Gastrocnemius medialis (tissue), 4 donors: Measurements from ENCODE around the gene XRN2. TPM values are rescaled to one million over a fixed set of nuclear protein-coding genes. Genes with fewer than 3 reads are reported as not detected.

Experiments used
- ATAC-seq, 2 donors: fragments of 150-250 bp; one replicate each; pipeline ENCODE4 v1.9.1; 2016
- DNase-seq, 2 donors: peaks; one replicate each; pipeline ENCODE4 v3.0.0-alpha.2; 2019
- H3K27ac ChIP-seq, 4 donors: fragments of 200-600 bp; sonication (generic); 1 replicate in 1 of 4; 2 replicates in 3 of 4; pipeline ENCODE4 v1.5.1; 2016 to 2018; ENCODE audit warnings: mild to moderate bottlenecking in 2 of 4, moderate library complexity in 1 of 4
- H3K27me3 ChIP-seq, 3 donors: fragments of 200-600 bp; sonication (generic) in 2 of 3; 1 replicate in 1 of 3; 2 replicates in 2 of 3; pipeline versions ENCODE4 v1.5.1 to v1.6.0; 2016 to 2019; ENCODE audit warnings: mild to moderate bottlenecking in 1 of 3, moderate library complexity in 1 of 3
- H3K36me3 ChIP-seq, 2 donors: fragments of 200-600 bp; sonication (generic) in 1 of 2; one replicate each; pipeline ENCODE4 v1.5.1; 2017 to 2018
- H3K4me1 ChIP-seq, 2 donors: fragments of 200-600 bp; sonication (generic) in 1 of 2; one replicate each; pipeline ENCODE4 v1.5.1; 2016 to 2017; ENCODE audit warnings: mild to moderate bottlenecking in 2 of 2
- H3K4me3 ChIP-seq, 4 donors: fragments of 200-600 bp; sonication (generic) in 3 of 4; 1 replicate in 1 of 4; 2 replicates in 3 of 4; pipeline ENCODE4 v1.5.1; 2016 to 2019; ENCODE audit warnings: mild to moderate bottlenecking in 2 of 4
- H3K9me3 ChIP-seq, 3 donors: fragments of 200-600 bp; sonication (generic) in 2 of 3; 1 replicate in 1 of 3; 2 replicates in 2 of 3; pipeline ENCODE4 v1.5.1; 2016 to 2019
- CTCF ChIP-seq, 5 experiments: fragments of 450-650 bp in 3 of 5; fragments of 200-600 bp in 2 of 5; sonication (generic) in 2 of 5; IDR thresholded peaks in 4 of 5; conservative IDR thresholded peaks in 1 of 5; 1 replicate in 4 of 5; 2 replicates in 1 of 5; pipeline ENCODE4 v1.5.1; 2016 to 2019; ENCODE audit warnings: antibody characterized with exemption in 5 of 5, mild to moderate bottlenecking in 3 of 5, moderate library complexity in 3 of 5
- POLR2A ChIP-seq, 2 donors: fragments of 450-650 bp; IDR thresholded peaks; one replicate each; pipeline ENCODE4 v1.6.1; 2017; ENCODE audit warnings: antibody characterized with exemption in 2 of 2, mild to moderate bottlenecking in 2 of 2, moderate library complexity in 2 of 2
- in situ Hi-C, 4 donors: fragments of 200-750 bp; cut with MboI; loops; one replicate each; pipeline versions ENCODE4 v1.15.0 to v1.8.0; 2017; ENCODE audit warnings: low sequenced_read_pairs in 4 of 4
- intact Hi-C: fragments of 100-400 bp; cut with DNase I; formaldehyde crosslinking; loops from one replicate; pipeline ENCODE4 v1.15.1; 2023; ENCODE audit warnings: low total_unique reads
- total RNA-seq, 4 donors: library from RNA; depleted of rRNA; stranded (reverse); fragments of >200 nt; gene quantifications; one replicate each; pipeline versions ENCODE4 v1.1.0 to v1.2.3, GENCODE V29; 2016

The XRN2 gene
- total RNA-seq, 4 donors from 2014 or later, result 42.0 to 68.4 (median 52.3) TPM

DNA sequence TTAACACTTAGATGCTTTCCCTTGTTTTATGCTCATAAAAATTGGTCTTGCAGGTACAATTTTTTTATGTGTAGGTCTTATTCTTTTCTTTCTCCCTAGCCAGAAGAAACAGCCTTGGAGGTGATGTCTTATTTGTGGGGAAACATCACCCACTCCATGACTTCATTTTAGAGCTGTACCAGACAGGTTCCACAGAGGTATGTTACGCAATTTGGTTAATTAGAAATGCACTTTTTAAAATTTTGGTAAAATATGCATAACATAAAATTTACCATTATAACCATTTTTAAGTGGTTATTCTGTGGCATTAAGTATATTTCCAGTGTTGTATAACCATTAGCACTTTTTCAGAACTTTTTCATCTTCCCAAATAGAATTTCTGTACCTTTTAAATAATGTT lies 52.9 kb downstream of the XRN2 start:
- no peaks in the 10 kb centered on the region for H3K9me3 ChIP-seq

GRCh38 chr20:21356386-21356785 lies 53.3 kb downstream of the XRN2 start:
- DNase-seq (no peak), ATAC-seq (no peak)
- in situ Hi-C loops, result no loop called here
- Histone ChIP-seq H3K4me3 (no peak overlapping the region), H3K27me3 (no peaks in the 10 kb centered on the region), H3K9me3 (no peaks in the 10 kb centered on the region), H3K27ac (no peak overlapping the region), H3K4me1 (no peaks in the 10 kb centered on the region), H3K36me3 (peaks cover 0 to 63% of the 10 kb centered on the region in 2 donors)
- intact Hi-C loops, result no loop called here
- TF ChIP-seq POLR2A (IDR thresholded peaks at IDR 0.05), result no peak
- TF ChIP-seq CTCF (IDR thresholded peaks at IDR 0.05 in 4 of 5, conservative IDR thresholded peaks at IDR 0.05 in 1 of 5), result no peak

More for the DNA sequence above, 52.9 kb downstream of the XRN2 start:
- H3K4me1 ChIP-seq, result no peaks in the 10 kb centered on the region
- intact Hi-C loops, result no loop called here
- H3K4me3 ChIP-seq, result no peak overlapping the region
- peaks cover 0 to 63% of the 10 kb centered on the region in 2 donors for H3K36me3 ChIP-seq
- in situ Hi-C loops, result no loop called here
- ATAC-seq, result no peak
- DNase-seq, result no peak
- TF ChIP-seq POLR2A (IDR thresholded peaks at IDR 0.05) (no peak), CTCF (IDR thresholded peaks at IDR 0.05 in 4 of 5, conservative IDR thresholded peaks at IDR 0.05 in 1 of 5) (no peak)
- no peak overlapping the region for H3K27ac ChIP-seq
- H3K27me3 ChIP-seq, result no peaks in the 10 kb centered on the region

DNA sequence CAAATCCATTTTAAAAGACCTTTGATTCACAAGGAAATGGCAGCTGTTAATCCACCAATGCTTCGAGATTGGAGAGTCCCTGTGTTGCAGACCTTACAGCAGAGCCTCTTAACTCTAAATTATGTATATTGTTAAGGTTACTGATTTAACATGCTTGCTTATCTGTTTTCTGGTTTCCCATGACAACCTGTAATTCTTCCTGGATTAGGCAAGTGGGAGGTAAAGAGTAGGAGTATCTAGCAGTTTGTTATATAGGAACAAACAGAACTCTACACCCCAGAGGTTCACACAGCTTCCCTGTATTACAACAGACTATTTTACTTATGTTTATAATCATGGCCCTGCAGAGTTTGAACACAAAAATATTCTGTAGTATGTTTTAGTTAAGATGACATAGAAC lies 54.7 kb downstream of the XRN2 start:
- H3K9me3 ChIP-seq, result no peaks in the 10 kb centered on the region
- no peaks in the 10 kb centered on the region for H3K27me3 ChIP-seq
- in situ Hi-C loops (no loop called here), intact Hi-C loops (no loop called here)
- ATAC-seq (no peak), DNase-seq (no peak)
- H3K27ac ChIP-seq, result no peak overlapping the region
- TF ChIP-seq POLR2A (IDR thresholded peaks at IDR 0.05) (no peak), CTCF (IDR thresholded peaks at IDR 0.05 in 4 of 5, conservative IDR thresholded peaks at IDR 0.05 in 1 of 5) (no peak)
- H3K36me3 ChIP-seq, result peaks cover 0 to 71% of the 10 kb centered on the region in 2 donors
- no peaks in the 10 kb centered on the region for H3K4me1 ChIP-seq
- H3K4me3 ChIP-seq, result no peak overlapping the region

- no peaks in the 10 kb centered on the region for H3K4me1 ChIP-seq
- no peaks in the 10 kb centered on the region for H3K27me3 ChIP-seq
- no peak for DNase-seq
- H3K4me3 ChIP-seq, result no peak overlapping the region
- peaks cover 0 to 79% of the 10 kb centered on the region in 2 donors for H3K36me3 ChIP-seq
- in situ Hi-C loops, result no loop called here
- no peak for ATAC-seq
- TF ChIP-seq CTCF (IDR thresholded peaks at IDR 0.05 in 4 of 5, conservative IDR thresholded peaks at IDR 0.05 in 1 of 5), result no peak
- no peak for TF ChIP-seq POLR2A (IDR thresholded peaks at IDR 0.05)
- no peak overlapping the region for H3K27ac ChIP-seq
- intact Hi-C loops, result no loop called here
- no peaks in the 10 kb centered on the region for H3K9me3 ChIP-seq
These were observed 55.6 kb downstream of the XRN2 start for GRCh38 chr20:21358737-21359136.

- Histone ChIP-seq H3K4me3 (no peak overlapping the region), H3K9me3 (no peaks in the 10 kb centered on the region), H3K27me3 (no peaks in the 10 kb centered on the region), H3K4me1 (no peaks in the 10 kb centered on the region), H3K27ac (no peak overlapping the region), H3K36me3 (peaks cover 0 to 76% of the 10 kb centered on the region in 2 donors)
- TF ChIP-seq CTCF (IDR thresholded peaks at IDR 0.05 in 4 of 5, conservative IDR thresholded peaks at IDR 0.05 in 1 of 5) (no peak), POLR2A (IDR thresholded peaks at IDR 0.05) (no peak)
- ATAC-seq, result no peak
- intact Hi-C loops, result no loop called here
- DNase-seq, result no peak
- in situ Hi-C loops, result no loop called here
These were observed 57.6 kb downstream of the XRN2 start for GRCh38 chr20:21360705-21361104.
